HepG2 (cell line): ENCODE measurements around the gene BYSL. TPM values are rescaled to one million over a fixed set of nuclear protein-coding genes. Genes with fewer than 3 reads are reported as not detected.

Source experiments
- ATAC-seq: fragments of 200-7000 bp; cut with Tn5 transposase; 3 replicates; pipeline ENCODE4 v1.9.1; 2020; ENCODE audit warnings: mild to moderate bottlenecking, moderate library complexity
- BruUV-seq: library from RNA; stranded (reverse); fragments of 400-500 nt; replicated peaks from 2 replicates; lab custom pipeline; 2021; lab: Mats Ljungman, UMichigan
- CTCF ChIA-PET: fragments of 300-600 bp; formaldehyde crosslinking; extraction: SDS; loops from one replicate; lab custom pipeline; 2021; ENCODE audit warnings: low total read pairs, inconsistent platforms, low intra/inter-chr PET ratio; lab: Yijun Ruan, JAX
- POLR2A ChIA-PET: fragments of 350-600 bp; sonication (Branson Sonifier 250); formaldehyde crosslinking; loops from one replicate; lab custom pipeline; 2020; ENCODE audit warnings: antibody characterized with exemption, inconsistent platforms; lab: Yijun Ruan, JAX
- DNase-seq: peaks from one replicate; pipeline ENCODE4 v3.0.0-alpha.2; 2015; ENCODE audit warnings: low spot score
- FAIRE-seq: peaks from 3 replicates; lab custom pipeline; 2011; peaks lifted over from hg19 to GRCh38; lab: Jason Lieb, UNC
- H2AFZ ChIP-seq: one replicate; pipeline ENCODE4 v1.6.1; 2011; ENCODE audit warnings: low read length, inconsistent platforms
- H3K27ac ChIP-seq: fragments of 300-600 bp; 3 replicates; pipeline ENCODE4 v1.8.0; 2011; ENCODE audit warnings: mixed run types, mild to moderate bottlenecking, mixed read lengths, low read length, inconsistent platforms; ENCODE audit not compliant: insufficient read depth; ENCODE audit errors: extremely low read length
- H3K27me3 ChIP-seq, 2 experiments: fragments of 200-600 bp in 1 of 2; 2 replicates in 1 of 2; 3 replicates in 1 of 2; pipeline versions ENCODE4 v1.6.0 to v1.8.0; 2011; ENCODE audit warnings: low read length in 2 of 2, mild to moderate bottlenecking in 2 of 2, moderate library complexity in 2 of 2, inconsistent platforms in 1 of 2; ENCODE audit not compliant: insufficient read depth in 2 of 2, control insufficient read depth in 1 of 2
- H3K36me3 ChIP-seq, 2 experiments: fragments of 200-600 bp in 1 of 2; replicated peaks in 1 of 2; 2 replicates in 1 of 2; 3 replicates in 1 of 2; pipeline versions ENCODE4 v1.5.1 to v1.8.0; 2011; ENCODE audit warnings: low read length in 2 of 2, inconsistent platforms in 1 of 2; ENCODE audit not compliant: insufficient read depth in 2 of 2, control insufficient read depth in 1 of 2
- H3K4me1 ChIP-seq: 2 replicates; pipeline ENCODE4 v1.5.1; 2012; ENCODE audit warnings: low read length, inconsistent platforms; ENCODE audit not compliant: insufficient read depth
- H3K4me2 ChIP-seq: 2 replicates; pipeline ENCODE4 v1.6.0; 2011; ENCODE audit warnings: low read depth, low read length, inconsistent platforms
- H3K4me3 ChIP-seq, 3 experiments: fragments of 200-600 bp in 1 of 3; sonication (generic), shearing (Covaris generic) in 1 of 3; replicated peaks in 1 of 3; 2 replicates each; pipeline ENCODE4 v1.5.1; 2011 to 2016; ENCODE audit warnings: low read length in 3 of 3, inconsistent platforms in 2 of 3, low read depth in 2 of 3, mild to moderate bottlenecking in 2 of 3, control low read depth in 1 of 3, mixed read lengths in 1 of 3; ENCODE audit not compliant: insufficient read depth in 1 of 3
- H3K79me2 ChIP-seq: one replicate; pipeline ENCODE4 v1.6.1; 2011; ENCODE audit warnings: low read length, inconsistent platforms; ENCODE audit not compliant: insufficient read depth
- H3K9ac ChIP-seq: 2 replicates; pipeline ENCODE4 v1.6.0; 2011; ENCODE audit warnings: mild to moderate bottlenecking, low read depth, low read length, inconsistent platforms; ENCODE audit not compliant: insufficient read depth
- H3K9me3 ChIP-seq: 2 replicates; pipeline ENCODE4 v1.5.1; 2012; ENCODE audit warnings: mild to moderate bottlenecking, low read length
- H4K20me1 ChIP-seq: 2 replicates; pipeline ENCODE4 v1.6.0; 2011; ENCODE audit warnings: inconsistent platforms, mild to moderate bottlenecking, low read length, moderate library complexity; ENCODE audit not compliant: insufficient read depth
- ASH2L ChIP-seq: fragments of 300-600, 200-600 bp; sonication (generic); IDR thresholded peaks from 2 replicates; pipeline ENCODE4 v1.7.0; 2017; ENCODE audit warnings: low read depth, mild to moderate bottlenecking, moderate library complexity, mixed read lengths, low read length; ENCODE audit not compliant: insufficient read length
- ATM ChIP-seq: fragments of 450-650 bp; IDR thresholded peaks from 2 replicates; pipeline ENCODE4 v1.7.1; 2017; ENCODE audit warnings: mild to moderate bottlenecking, borderline replicate concordance
- CBFB ChIP-seq: sonication (generic); formaldehyde crosslinking; IDR thresholded peaks from 2 replicates; pipeline ENCODE4 v1.4.0; 2020; ENCODE audit warnings: missing genetic modification reagents
- CHD4 ChIP-seq: fragments of 200-600 bp; sonication (generic); IDR thresholded peaks from 2 replicates; pipeline ENCODE4 v1.7.0; 2017; ENCODE audit warnings: mild to moderate bottlenecking, low read length, borderline replicate concordance
- DMAP1 ChIP-seq: IDR thresholded peaks from 2 replicates; pipeline ENCODE4 v1.6.1; 2016
- HMG20A ChIP-seq: IDR thresholded peaks from 2 replicates; pipeline ENCODE4 v1.6.1; 2016; ENCODE audit warnings: borderline replicate concordance
- HNF4A ChIP-seq: sonication (generic); formaldehyde crosslinking; IDR thresholded peaks from 2 replicates; pipeline ENCODE4 v1.4.0; 2020; ENCODE audit warnings: missing genetic modification reagents
- JUND ChIP-seq: sonication (generic); formaldehyde crosslinking; IDR thresholded peaks from 2 replicates; pipeline ENCODE4 v1.8.0; 2022; ENCODE audit warnings: mild to moderate bottlenecking, missing genetic modification reagents
- KDM1A ChIP-seq: IDR thresholded peaks from 2 replicates; pipeline ENCODE4 v1.6.1; 2016; ENCODE audit warnings: missing compliant biosample characterization
- NR2F1 ChIP-seq, 2 experiments: fragments of 450-650 bp in 1 of 2; formaldehyde crosslinking in 1 of 2; IDR thresholded peaks; 2 replicates each; pipeline versions ENCODE4 v1.5.0 to v1.6.1; 2016 to 2020; ENCODE audit warnings: mild to moderate bottlenecking in 1 of 2, missing compliant biosample characterization in 1 of 2, missing genetic modification reagents in 1 of 2, moderate library complexity in 1 of 2
- NR2F6 ChIP-seq, 2 experiments: IDR thresholded peaks; 2 replicates each; pipeline ENCODE4 v1.6.1; 2016; ENCODE audit warnings: antibody characterized with exemption in 1 of 2, mild to moderate bottlenecking in 1 of 2
- RCOR2 ChIP-seq: IDR thresholded peaks from 2 replicates; pipeline ENCODE4 v1.6.1; 2016; ENCODE audit warnings: missing biosample characterization, missing genetic modification reagents
- ZNF652 ChIP-seq: IDR thresholded peaks from 2 replicates; pipeline ENCODE4 v1.6.1; 2016; ENCODE audit warnings: low read depth, borderline replicate concordance
- ZNF7 ChIP-seq: IDR thresholded peaks from 2 replicates; pipeline ENCODE4 v1.6.1; 2016; ENCODE audit warnings: missing biosample characterization, missing genetic modification reagents
- ZNF749 ChIP-seq: sonication (generic); formaldehyde crosslinking; IDR thresholded peaks from 2 replicates; pipeline ENCODE4 v1.8.0; 2022; ENCODE audit warnings: mild to moderate bottlenecking, missing genetic modification reagents, moderate library complexity, borderline replicate concordance
- WGBS: methylation state at CpG from one replicate; pipeline ENCODE4 v1.1.6; 2017; ENCODE audit warnings: low lambda C conversion rate; 5-methylcytosine and 5-hydroxymethylcytosine counted together
- in situ Hi-C: cut with HindIII; loops from 2 replicates; pipeline ENCODE4 v1.10.0; 2017; ENCODE audit warnings: low pct_unique_long_range_greater_than_20kb; ENCODE audit not compliant: extremely low pct_ligation_motif_present
- intact Hi-C: fragments of 100-400 bp; cut with micrococcal nuclease; formaldehyde crosslinking; loops from one replicate; pipeline ENCODE4 v1.10.0; 2022; ENCODE audit not compliant: unreplicated experiment
- polyA plus RNA-seq, 8 experiments: library from polyadenylated mRNA; depleted of rRNA in 3 of 8; stranded (reverse) in 7 of 8; unstranded in 1 of 8; fragments of >200 nt; fragmentation: Illumina TruSeq in 4 of 8; extraction: Trizol in 4 of 8; gene quantifications; 2 replicates each; pipeline versions ENCODE4 v1.2.1 to v1.2.3, GENCODE V29; 2011 to 2016; ENCODE audit warnings: low read depth in 4 of 8, missing spikeins in 1 of 8, mixed read lengths in 1 of 8; ENCODE audit not compliant: insufficient read depth in 1 of 8
- total RNA-seq, 5 experiments: library from RNA; depleted of rRNA; stranded (reverse); fragments of >200 nt; fragmentation: Illumina TruSeq; extraction: Trizol; gene quantifications; 2 replicates each; pipeline ENCODE4 v1.2.3, GENCODE V29; 2016; ENCODE audit warnings: low read depth in 1 of 5
- TF ChIP-seq, protein P1 (sequence below): sonication (generic); formaldehyde crosslinking; conservative IDR thresholded peaks from 2 replicates; pipeline ENCODE4 v1.4.0; 2020; ENCODE audit warnings: missing genetic modification reagents
- TF ChIP-seq, protein P2 (sequence below): sonication (generic); formaldehyde crosslinking; IDR thresholded peaks from 2 replicates; pipeline ENCODE4 v1.5.1; 2020; ENCODE audit warnings: mild to moderate bottlenecking, missing genetic modification reagents, moderate library complexity

The BYSL gene
- total and polyA plus RNA-seq, 2 of the 13 experiments (the other 11 are each of a cell fraction or from before 2014, with no cell fraction given) = 27.9 to 28.6 TPM

DNA sequence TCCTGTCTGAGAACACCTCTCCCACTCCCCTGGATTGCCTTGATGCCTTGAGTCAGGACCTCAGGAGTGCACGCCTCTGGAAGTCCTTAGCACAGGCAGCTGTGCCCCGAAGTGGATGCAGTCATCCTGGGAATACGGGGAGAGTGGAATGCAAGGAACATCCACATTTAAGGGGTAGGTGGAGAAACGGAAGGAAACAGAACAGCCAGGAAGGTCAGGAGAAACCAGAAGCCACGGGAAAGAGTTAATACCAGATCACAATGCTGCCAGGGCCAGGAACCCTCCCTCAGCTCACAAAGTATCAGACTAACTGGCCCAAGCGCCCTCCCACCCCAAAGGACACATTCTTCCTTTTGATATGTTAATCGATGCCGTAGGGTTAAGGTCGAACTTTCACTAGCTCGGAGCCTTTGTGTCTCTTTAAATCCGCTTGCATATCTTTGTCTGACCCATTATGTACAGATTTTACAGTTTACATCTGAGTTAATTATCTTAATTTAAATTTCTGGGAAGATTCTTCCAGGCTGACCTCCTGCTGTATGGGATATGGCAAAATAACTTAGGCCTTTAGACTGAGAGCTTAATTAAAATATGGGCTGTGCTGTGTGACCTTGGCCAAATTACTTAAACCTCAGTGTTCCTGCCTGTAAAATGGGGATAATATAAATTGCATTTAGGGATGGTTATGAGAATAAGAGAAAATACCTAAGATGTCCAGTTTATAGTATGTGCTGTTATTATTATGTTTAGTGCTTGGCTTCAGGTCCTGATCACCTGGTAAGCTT is 44.3 kb downstream of the BYSL start (continued):
- TF ChIP-seq, protein P1, sequence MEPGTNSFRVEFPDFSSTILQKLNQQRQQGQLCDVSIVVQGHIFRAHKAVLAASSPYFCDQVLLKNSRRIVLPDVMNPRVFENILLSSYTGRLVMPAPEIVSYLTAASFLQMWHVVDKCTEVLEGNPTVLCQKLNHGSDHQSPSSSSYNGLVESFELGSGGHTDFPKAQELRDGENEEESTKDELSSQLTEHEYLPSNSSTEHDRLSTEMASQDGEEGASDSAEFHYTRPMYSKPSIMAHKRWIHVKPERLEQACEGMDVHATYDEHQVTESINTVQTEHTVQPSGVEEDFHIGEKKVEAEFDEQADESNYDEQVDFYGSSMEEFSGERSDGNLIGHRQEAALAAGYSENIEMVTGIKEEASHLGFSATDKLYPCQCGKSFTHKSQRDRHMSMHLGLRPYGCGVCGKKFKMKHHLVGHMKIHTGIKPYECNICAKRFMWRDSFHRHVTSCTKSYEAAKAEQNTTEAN = no peak
- TF ChIP-seq NR2F1 (CRISPR knock-in tag; IDR thresholded peaks at IDR 0.05) (peak in 1 of 2 experiments; percentile 30; a peak in 1 of 4 replicates), ZNF652 (CRISPR knock-in tag) (peak; percentile 83), KDM1A (peak; percentile 90), NR2F6 (IDR thresholded peaks at IDR 0.05) (peak; percentile 52; the same call in 1 of the 2 replicates), NR2F6 (CRISPR knock-in tag; IDR thresholded peaks at IDR 0.05) (no peak), HNF4A (CRISPR knock-in tag) (peak; percentile 35; the same call in 1 of the 2 replicates), RCOR2 (CRISPR knock-in tag) (0 out of 2 replicates have a peak, but pooled peaks have one; percentile 71), ATM (no peak), DMAP1 (CRISPR knock-in tag) (no peak)

DNA sequence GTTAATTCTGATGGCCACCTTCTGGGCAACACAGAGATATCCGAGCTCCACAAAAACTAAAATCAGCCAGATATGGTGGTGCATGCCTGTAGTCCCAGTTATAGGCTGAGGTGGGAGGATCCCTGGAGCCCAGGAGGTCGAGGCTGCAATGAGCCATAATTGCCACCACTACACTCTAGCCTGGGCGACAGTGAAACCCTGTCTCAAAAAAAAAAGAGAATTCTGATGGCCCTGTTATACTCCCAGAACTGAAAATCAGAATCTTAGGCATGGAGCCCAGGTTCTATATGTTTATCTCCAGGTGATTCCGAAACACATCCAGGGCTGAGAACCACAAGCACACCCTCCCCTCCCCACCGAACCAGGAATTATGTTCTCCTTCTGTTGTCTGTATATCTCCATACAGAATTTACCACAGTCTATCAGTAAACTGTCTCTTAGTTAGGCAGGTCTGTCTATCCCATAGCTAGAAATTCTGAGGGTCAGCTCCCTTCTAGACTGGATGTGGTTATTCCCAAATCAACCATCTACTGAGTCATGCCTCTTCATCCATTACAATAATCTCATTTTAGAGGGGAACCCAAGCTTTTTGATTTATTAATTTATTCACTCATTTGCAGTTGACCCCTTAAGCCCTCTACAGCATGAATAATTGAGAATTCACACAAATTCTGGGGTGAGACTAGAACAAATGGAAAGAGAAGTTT is 45.1 kb downstream of the BYSL start:
- intact Hi-C loops = loop anchor here (2.0 kb wide), 1 partner anchor 26 kb away; the partner anchor contains the start of gene CCND3
- Histone ChIP-seq H4K20me1 (no peaks in the 10 kb centered on the region), H3K9ac (no peak overlapping the region), H3K79me2 (no peaks in the 10 kb centered on the region), H3K27me3 (no peaks in the 10 kb centered on the region), H3K9me3 (no peaks in the 10 kb centered on the region), H3K4me1 (peaks cover 45% of the 10 kb centered on the region), H3K4me2 (0 out of 2 replicates have a peak overlapping the region, but pooled peaks have one; percentile 37), H3K36me3 (no peaks in the 10 kb centered on the region), H3K4me3 (no peak overlapping the region), H2AFZ (no peak overlapping the region), H3K27ac (no peak overlapping the region)
- WGBS = 60% methylated on average over 4 of the region's 5 CpGs
- DNase-seq = no peak
- no TSS peak for BruUV-seq
- ATAC-seq = no peak
- TF ChIP-seq, protein P2, sequence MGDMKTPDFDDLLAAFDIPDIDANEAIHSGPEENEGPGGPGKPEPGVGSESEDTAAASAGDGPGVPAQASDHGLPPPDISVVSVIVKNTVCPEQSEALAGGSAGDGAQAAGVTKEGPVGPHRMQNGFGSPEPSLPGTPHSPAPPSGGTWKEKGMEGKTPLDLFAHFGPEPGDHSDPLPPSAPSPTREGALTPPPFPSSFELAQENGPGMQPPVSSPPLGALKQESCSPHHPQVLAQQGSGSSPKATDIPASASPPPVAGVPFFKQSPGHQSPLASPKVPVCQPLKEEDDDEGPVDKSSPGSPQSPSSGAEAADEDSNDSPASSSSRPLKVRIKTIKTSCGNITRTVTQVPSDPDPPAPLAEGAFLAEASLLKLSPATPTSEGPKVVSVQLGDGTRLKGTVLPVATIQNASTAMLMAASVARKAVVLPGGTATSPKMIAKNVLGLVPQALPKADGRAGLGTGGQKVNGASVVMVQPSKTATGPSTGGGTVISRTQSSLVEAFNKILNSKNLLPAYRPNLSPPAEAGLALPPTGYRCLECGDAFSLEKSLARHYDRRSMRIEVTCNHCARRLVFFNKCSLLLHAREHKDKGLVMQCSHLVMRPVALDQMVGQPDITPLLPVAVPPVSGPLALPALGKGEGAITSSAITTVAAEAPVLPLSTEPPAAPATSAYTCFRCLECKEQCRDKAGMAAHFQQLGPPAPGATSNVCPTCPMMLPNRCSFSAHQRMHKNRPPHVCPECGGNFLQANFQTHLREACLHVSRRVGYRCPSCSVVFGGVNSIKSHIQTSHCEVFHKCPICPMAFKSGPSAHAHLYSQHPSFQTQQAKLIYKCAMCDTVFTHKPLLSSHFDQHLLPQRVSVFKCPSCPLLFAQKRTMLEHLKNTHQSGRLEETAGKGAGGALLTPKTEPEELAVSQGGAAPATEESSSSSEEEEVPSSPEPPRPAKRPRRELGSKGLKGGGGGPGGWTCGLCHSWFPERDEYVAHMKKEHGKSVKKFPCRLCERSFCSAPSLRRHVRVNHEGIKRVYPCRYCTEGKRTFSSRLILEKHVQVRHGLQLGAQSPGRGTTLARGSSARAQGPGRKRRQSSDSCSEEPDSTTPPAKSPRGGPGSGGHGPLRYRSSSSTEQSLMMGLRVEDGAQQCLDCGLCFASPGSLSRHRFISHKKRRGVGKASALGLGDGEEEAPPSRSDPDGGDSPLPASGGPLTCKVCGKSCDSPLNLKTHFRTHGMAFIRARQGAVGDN (CRISPR knock-in tag) = no peak
- TF ChIP-seq CHD4 (peak; percentile 19), JUND (CRISPR knock-in tag) (no peak), HMG20A (CRISPR knock-in tag) (no peak), ASH2L (peak; percentile 6), ZNF7 (CRISPR knock-in tag) (peak; percentile 75), ZNF749 (no peak), CBFB (CRISPR knock-in tag) (no peak)
- FAIRE-seq = no peak
- in situ Hi-C loops = no loop called here
- POLR2A ChIA-PET = no interaction called here
- CTCF ChIA-PET = no interaction called here
